Measurements from ENCODE around the gene TSHZ3.

- TF ChIP-seq CTCF (IDR thresholded peaks at IDR 0.05) (no peak), POLR2A (IDR thresholded peaks at IDR 0.05) (no peak)
These were observed 42.3 kb upstream of the TSHZ3 start for GRCh38 chr19:31391518-31391917.

Data from uterus (tissue), 2 donors.